ENCODE data around the gene RAP2A.

DNA sequence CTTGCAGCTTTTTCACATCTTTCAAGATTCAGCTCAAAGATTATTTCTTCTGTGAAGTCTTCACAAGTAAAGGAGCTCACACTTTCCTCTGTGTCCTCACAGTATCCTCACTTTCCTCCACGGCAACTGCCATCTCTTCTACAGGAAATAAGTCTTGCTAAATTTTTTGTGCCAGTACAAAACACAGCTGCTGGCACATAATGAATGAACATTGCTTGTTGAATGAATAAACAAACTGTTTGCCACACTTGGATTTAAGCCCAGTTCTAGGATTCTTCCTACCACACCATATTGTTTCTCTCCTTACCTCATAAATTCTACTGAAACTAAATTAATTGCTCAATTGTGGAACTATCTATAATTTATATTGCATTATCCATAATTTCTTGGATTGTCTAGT, 59.5 kb downstream of the RAP2A start:
- TF ChIP-seq, protein P1, sequence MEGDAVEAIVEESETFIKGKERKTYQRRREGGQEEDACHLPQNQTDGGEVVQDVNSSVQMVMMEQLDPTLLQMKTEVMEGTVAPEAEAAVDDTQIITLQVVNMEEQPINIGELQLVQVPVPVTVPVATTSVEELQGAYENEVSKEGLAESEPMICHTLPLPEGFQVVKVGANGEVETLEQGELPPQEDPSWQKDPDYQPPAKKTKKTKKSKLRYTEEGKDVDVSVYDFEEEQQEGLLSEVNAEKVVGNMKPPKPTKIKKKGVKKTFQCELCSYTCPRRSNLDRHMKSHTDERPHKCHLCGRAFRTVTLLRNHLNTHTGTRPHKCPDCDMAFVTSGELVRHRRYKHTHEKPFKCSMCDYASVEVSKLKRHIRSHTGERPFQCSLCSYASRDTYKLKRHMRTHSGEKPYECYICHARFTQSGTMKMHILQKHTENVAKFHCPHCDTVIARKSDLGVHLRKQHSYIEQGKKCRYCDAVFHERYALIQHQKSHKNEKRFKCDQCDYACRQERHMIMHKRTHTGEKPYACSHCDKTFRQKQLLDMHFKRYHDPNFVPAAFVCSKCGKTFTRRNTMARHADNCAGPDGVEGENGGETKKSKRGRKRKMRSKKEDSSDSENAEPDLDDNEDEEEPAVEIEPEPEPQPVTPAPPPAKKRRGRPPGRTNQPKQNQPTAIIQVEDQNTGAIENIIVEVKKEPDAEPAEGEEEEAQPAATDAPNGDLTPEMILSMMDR (IDR thresholded peaks at IDR 0.05): no peak
- no peak for TF ChIP-seq POLR2A (IDR thresholded peaks at IDR 0.05)
